SK-N-SH (cell line): Measurements from ENCODE around the gene MXRA8.

Experiments
- ELF1 ChIP-seq: IDR thresholded peaks from 2 replicates; pipeline ENCODE4 v1.4.0; 2012
- EP300 ChIP-seq, 2 experiments: IDR thresholded peaks; 2 replicates each; pipeline versions ENCODE4 v1.4.0 to v1.6.1; 2012; ENCODE audit warnings: borderline replicate concordance in 1 of 2, low read depth in 1 of 2, low read length in 1 of 2
- EZH2phosphoT487 ChIP-seq: fragments of 200-600 bp; sonication (generic); IDR thresholded peaks from 2 replicates; pipeline ENCODE4 v1.6.1; 2017; ENCODE audit warnings: low read depth, mixed run types, mild to moderate bottlenecking, antibody characterized with exemption, moderate library complexity, borderline replicate concordance
- FOXM1 ChIP-seq: IDR thresholded peaks from 2 replicates; pipeline ENCODE4 v1.4.0; 2012; ENCODE audit warnings: low read depth, mild to moderate bottlenecking
- PBX3 ChIP-seq: IDR thresholded peaks from 2 replicates; pipeline ENCODE4; 2012
- RAD21 ChIP-seq: IDR thresholded peaks from 2 replicates; pipeline ENCODE4 v1.6.1; 2012; ENCODE audit warnings: mild to moderate bottlenecking, low read length
- TAF1 ChIP-seq: IDR thresholded peaks from 2 replicates; pipeline ENCODE4 v1.6.1; 2012; ENCODE audit warnings: low read depth, mild to moderate bottlenecking, low read length, moderate library complexity, borderline replicate concordance
- TF ChIP-seq, protein P1 (sequence below): fragments of 200-600 bp; sonication (generic); IDR thresholded peaks from 2 replicates; pipeline ENCODE4 v1.6.1; 2017; ENCODE audit warnings: antibody characterized with exemption, mild to moderate bottlenecking, moderate library complexity
- TF ChIP-seq, protein P2 (sequence below): IDR thresholded peaks from 2 replicates; pipeline ENCODE4 v1.4.0; 2012; ENCODE audit warnings: low read depth, borderline replicate concordance

GRCh38 chr1:1390675-1391074, 32.3 kb upstream of the MXRA8 start:
- TF ChIP-seq FOXM1 = no peak
- TF ChIP-seq, protein P1, sequence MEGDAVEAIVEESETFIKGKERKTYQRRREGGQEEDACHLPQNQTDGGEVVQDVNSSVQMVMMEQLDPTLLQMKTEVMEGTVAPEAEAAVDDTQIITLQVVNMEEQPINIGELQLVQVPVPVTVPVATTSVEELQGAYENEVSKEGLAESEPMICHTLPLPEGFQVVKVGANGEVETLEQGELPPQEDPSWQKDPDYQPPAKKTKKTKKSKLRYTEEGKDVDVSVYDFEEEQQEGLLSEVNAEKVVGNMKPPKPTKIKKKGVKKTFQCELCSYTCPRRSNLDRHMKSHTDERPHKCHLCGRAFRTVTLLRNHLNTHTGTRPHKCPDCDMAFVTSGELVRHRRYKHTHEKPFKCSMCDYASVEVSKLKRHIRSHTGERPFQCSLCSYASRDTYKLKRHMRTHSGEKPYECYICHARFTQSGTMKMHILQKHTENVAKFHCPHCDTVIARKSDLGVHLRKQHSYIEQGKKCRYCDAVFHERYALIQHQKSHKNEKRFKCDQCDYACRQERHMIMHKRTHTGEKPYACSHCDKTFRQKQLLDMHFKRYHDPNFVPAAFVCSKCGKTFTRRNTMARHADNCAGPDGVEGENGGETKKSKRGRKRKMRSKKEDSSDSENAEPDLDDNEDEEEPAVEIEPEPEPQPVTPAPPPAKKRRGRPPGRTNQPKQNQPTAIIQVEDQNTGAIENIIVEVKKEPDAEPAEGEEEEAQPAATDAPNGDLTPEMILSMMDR = no peak
- TF ChIP-seq EZH2phosphoT487 = no peak
- no peak for TF ChIP-seq TAF1
- no peak for TF ChIP-seq ELF1
- TF ChIP-seq, protein P2, sequence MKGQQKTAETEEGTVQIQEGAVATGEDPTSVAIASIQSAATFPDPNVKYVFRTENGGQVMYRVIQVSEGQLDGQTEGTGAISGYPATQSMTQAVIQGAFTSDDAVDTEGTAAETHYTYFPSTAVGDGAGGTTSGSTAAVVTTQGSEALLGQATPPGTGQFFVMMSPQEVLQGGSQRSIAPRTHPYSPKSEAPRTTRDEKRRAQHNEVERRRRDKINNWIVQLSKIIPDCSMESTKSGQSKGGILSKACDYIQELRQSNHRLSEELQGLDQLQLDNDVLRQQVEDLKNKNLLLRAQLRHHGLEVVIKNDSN = no peak
- TF ChIP-seq EP300 (IDR thresholded peaks at IDR 0.05; ENCODE audit: borderline replicate concordance in 1 of 2, low read depth in 1 of 2, low read length in 1 of 2) = no peak
- TF ChIP-seq RAD21 = no peak
- no peak for TF ChIP-seq PBX3
